HepG2 (cell line): ENCODE measurements around the gene SDC1. TPM values are rescaled to one million over a fixed set of nuclear protein-coding genes. Genes with fewer than 3 reads are reported as not detected.

Experiments used
- EP300 ChIP-seq, 3 experiments: sonication (generic) in 1 of 3; formaldehyde crosslinking in 1 of 3; IDR thresholded peaks; 2 replicates each; pipeline versions ENCODE4 v1.5.1 to v1.6.1; 2011 to 2020; ENCODE audit warnings: low read depth in 2 of 3, low read length in 2 of 3, borderline replicate concordance in 1 of 3, improper control_type of control experiment in 1 of 3, mild to moderate bottlenecking in 1 of 3, missing genetic modification reagents in 1 of 3, moderate library complexity in 1 of 3
- HOXD1 ChIP-seq: sonication (generic); formaldehyde crosslinking; IDR thresholded peaks from 2 replicates; pipeline ENCODE4 v1.5.0; 2020; ENCODE audit warnings: missing genetic modification reagents
- PHF8 ChIP-seq: sonication (generic); formaldehyde crosslinking; IDR thresholded peaks from 2 replicates; pipeline ENCODE4 v1.5.0; 2020; ENCODE audit warnings: missing genetic modification reagents
- TCF12 ChIP-seq, 2 experiments: fragments of 450-650 bp in 1 of 2; sonication (generic) in 1 of 2; formaldehyde crosslinking in 1 of 2; IDR thresholded peaks; 2 replicates each; pipeline versions ENCODE4 v1.6.1 to v1.8.0; 2017 to 2022; ENCODE audit warnings: antibody characterized with exemption in 1 of 2, mild to moderate bottlenecking in 1 of 2, missing genetic modification reagents in 1 of 2, moderate library complexity in 1 of 2
- ZEB1 ChIP-seq: IDR thresholded peaks from 2 replicates; pipeline ENCODE4 v1.6.1; 2012; ENCODE audit warnings: mild to moderate bottlenecking, low read depth, inconsistent platforms; ENCODE audit not compliant: insufficient replicate concordance
- ZKSCAN8 ChIP-seq: IDR thresholded peaks from 2 replicates; pipeline ENCODE4 v1.6.1; 2016; ENCODE audit warnings: borderline replicate concordance, missing genetic modification reagents, missing compliant biosample characterization
- ZNF232 ChIP-seq: sonication (generic); formaldehyde crosslinking; IDR thresholded peaks from 2 replicates; pipeline ENCODE4 v1.4.0; 2020; ENCODE audit warnings: missing genetic modification reagents, borderline replicate concordance
- ZNF331 ChIP-seq: sonication (generic); formaldehyde crosslinking; IDR thresholded peaks from 2 replicates; pipeline ENCODE4 v1.4.0; 2020; ENCODE audit warnings: missing genetic modification reagents
- ZNF343 ChIP-seq: sonication (generic); formaldehyde crosslinking; IDR thresholded peaks from 2 replicates; pipeline ENCODE4 v1.4.0; 2020; ENCODE audit warnings: mild to moderate bottlenecking, missing genetic modification reagents
- ZNF674 ChIP-seq: sonication (generic); formaldehyde crosslinking; IDR thresholded peaks from 2 replicates; pipeline ENCODE4 v1.5.0; 2020; ENCODE audit warnings: low read depth, mild to moderate bottlenecking, missing genetic modification reagents
- ZNF792 ChIP-seq: IDR thresholded peaks from 2 replicates; pipeline ENCODE4 v1.6.1; 2016
- polyA plus RNA-seq, 8 experiments: library from polyadenylated mRNA; depleted of rRNA in 3 of 8; stranded (reverse) in 7 of 8; unstranded in 1 of 8; fragments of >200 nt; fragmentation: Illumina TruSeq in 4 of 8; extraction: Trizol in 4 of 8; gene quantifications; 2 replicates each; pipeline versions ENCODE4 v1.2.1 to v1.2.3, GENCODE V29; 2011 to 2016; ENCODE audit warnings: low read depth in 4 of 8, missing spikeins in 1 of 8, mixed read lengths in 1 of 8; ENCODE audit not compliant: insufficient read depth in 1 of 8
- total RNA-seq, 5 experiments: library from RNA; depleted of rRNA; stranded (reverse); fragments of >200 nt; fragmentation: Illumina TruSeq; extraction: Trizol; gene quantifications; 2 replicates each; pipeline ENCODE4 v1.2.3, GENCODE V29; 2016; ENCODE audit warnings: low read depth in 1 of 5
- TF ChIP-seq, protein P1 (sequence below): sonication (generic); formaldehyde crosslinking; IDR thresholded peaks from 2 replicates; pipeline ENCODE4 v1.8.1; 2023; ENCODE audit warnings: mild to moderate bottlenecking, inconsistent platforms, moderate library complexity, missing genetic modification reagents, borderline replicate concordance
- TF ChIP-seq, protein P2 (sequence below): sonication (generic); formaldehyde crosslinking; conservative IDR thresholded peaks from 2 replicates; pipeline ENCODE4 v1.4.0; 2020; ENCODE audit warnings: mild to moderate bottlenecking, missing genetic modification reagents, moderate library complexity
- TF ChIP-seq, protein P3 (sequence below), 2 experiments: sonication (generic) in 1 of 2; formaldehyde crosslinking in 1 of 2; IDR thresholded peaks; 2 replicates each; pipeline versions ENCODE4 v1.4.0 to v1.6.1; 2016 to 2020; ENCODE audit warnings: borderline replicate concordance in 1 of 2, low read depth in 1 of 2, mild to moderate bottlenecking in 1 of 2, missing genetic modification reagents in 1 of 2

The SDC1 gene
- total and polyA plus RNA-seq, 2 of the 13 experiments (the other 11 are each of a cell fraction or from before 2014, with no cell fraction given), result 108 to 119 TPM

DNA sequence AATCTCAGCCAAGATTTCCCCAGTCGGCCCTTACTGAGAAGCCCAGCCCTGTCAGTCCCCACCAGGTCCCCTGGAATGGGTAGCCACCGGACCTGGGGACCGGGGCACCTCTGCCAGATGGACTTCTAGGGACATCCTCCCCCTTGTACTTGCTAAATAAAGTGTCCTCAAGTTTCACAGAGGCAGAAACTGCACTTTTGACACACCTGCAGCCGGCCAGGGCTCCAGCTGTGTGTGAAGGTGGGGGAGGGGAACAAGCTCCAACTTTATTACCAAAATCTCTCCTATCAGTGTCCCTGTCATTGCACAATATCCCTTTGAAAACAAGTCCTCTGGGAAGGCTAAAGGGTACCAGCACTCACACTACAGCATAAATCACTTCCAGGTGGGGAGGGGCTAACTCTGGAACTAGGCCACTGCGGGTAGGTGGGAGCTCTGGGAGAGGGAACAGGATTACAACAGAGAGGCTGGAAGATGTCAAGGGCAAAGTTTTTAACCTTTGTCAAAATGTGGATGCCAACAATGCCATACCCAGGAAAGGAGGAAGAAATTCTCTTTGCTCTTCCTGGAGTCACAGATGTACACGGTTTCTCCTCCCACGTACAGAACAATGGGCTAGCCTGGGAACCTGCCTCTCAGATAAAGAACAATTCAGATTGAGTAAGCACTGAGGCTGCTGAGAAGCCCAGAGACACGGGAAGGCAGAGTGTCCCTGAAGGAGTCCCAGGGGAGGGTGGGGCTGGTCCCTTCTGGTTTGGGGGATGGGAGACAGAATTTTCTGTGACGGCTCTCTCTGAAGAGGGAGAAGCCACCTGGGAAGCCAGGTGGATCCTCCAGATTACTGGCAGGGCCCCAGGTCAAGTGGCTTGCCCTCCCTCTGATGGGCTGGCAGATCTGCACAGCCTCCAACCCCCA, 11.0 kb downstream of the SDC1 start (continued):
- TF ChIP-seq, protein P1, sequence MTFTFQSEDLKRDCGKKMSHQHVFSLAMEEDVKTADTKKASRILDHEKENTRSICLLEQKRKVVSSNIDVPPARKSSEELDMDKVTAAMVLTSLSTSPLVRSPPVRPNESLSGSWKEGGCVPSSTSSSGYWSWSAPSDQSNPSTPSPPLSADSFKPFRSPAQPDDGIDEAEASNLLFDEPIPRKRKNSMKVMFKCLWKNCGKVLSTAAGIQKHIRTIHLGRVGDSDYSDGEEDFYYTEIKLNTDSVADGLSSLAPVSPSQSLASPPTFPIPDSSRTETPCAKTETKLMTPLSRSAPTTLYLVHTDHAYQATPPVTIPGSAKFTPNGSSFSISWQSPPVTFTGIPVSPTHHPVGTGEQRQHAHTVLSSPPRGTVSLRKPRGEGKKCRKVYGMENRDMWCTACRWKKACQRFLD (CRISPR knock-in tag), result peak; percentile 49; the same call in 1 of the 2 replicates
- TF ChIP-seq, protein P2, sequence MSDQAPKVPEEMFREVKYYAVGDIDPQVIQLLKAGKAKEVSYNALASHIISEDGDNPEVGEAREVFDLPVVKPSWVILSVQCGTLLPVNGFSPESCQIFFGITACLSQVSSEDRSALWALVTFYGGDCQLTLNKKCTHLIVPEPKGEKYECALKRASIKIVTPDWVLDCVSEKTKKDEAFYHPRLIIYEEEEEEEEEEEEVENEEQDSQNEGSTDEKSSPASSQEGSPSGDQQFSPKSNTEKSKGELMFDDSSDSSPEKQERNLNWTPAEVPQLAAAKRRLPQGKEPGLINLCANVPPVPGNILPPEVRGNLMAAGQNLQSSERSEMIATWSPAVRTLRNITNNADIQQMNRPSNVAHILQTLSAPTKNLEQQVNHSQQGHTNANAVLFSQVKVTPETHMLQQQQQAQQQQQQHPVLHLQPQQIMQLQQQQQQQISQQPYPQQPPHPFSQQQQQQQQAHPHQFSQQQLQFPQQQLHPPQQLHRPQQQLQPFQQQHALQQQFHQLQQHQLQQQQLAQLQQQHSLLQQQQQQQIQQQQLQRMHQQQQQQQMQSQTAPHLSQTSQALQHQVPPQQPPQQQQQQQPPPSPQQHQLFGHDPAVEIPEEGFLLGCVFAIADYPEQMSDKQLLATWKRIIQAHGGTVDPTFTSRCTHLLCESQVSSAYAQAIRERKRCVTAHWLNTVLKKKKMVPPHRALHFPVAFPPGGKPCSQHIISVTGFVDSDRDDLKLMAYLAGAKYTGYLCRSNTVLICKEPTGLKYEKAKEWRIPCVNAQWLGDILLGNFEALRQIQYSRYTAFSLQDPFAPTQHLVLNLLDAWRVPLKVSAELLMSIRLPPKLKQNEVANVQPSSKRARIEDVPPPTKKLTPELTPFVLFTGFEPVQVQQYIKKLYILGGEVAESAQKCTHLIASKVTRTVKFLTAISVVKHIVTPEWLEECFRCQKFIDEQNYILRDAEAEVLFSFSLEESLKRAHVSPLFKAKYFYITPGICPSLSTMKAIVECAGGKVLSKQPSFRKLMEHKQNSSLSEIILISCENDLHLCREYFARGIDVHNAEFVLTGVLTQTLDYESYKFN (CRISPR knock-in tag), result peak; percentile 96
- peak; percentile 87 for TF ChIP-seq ZEB1
- TF ChIP-seq HOXD1 (CRISPR knock-in tag), result peak; percentile 72; the same call in 1 of the 2 replicates
- TF ChIP-seq, protein P3, sequence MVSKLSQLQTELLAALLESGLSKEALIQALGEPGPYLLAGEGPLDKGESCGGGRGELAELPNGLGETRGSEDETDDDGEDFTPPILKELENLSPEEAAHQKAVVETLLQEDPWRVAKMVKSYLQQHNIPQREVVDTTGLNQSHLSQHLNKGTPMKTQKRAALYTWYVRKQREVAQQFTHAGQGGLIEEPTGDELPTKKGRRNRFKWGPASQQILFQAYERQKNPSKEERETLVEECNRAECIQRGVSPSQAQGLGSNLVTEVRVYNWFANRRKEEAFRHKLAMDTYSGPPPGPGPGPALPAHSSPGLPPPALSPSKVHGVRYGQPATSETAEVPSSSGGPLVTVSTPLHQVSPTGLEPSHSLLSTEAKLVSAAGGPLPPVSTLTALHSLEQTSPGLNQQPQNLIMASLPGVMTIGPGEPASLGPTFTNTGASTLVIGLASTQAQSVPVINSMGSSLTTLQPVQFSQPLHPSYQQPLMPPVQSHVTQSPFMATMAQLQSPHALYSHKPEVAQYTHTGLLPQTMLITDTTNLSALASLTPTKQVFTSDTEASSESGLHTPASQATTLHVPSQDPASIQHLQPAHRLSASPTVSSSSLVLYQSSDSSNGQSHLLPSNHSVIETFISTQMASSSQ (IDR thresholded peaks at IDR 0.05; ENCODE audit: low read depth), result peak; percentile 44
- TF ChIP-seq, protein P3 (CRISPR knock-in tag; IDR thresholded peaks at IDR 0.05; ENCODE audit: borderline replicate concordance), result no peak
- TF ChIP-seq EP300 (IDR thresholded peaks at IDR 0.05; ENCODE audit: low read depth in 2 of 2, low read length in 2 of 2), result peak in 1 of 2 experiments; percentile 86; a peak in 2 of 4 replicates
- TF ChIP-seq EP300 (CRISPR knock-in tag; IDR thresholded peaks at IDR 0.05; ENCODE audit: borderline replicate concordance), result no peak; the same call in 1 of the 2 replicates
- peak; percentile 74 for TF ChIP-seq ZNF792 (CRISPR knock-in tag)
- no peak for TF ChIP-seq ZNF674 (CRISPR knock-in tag)
- TF ChIP-seq ZNF232 (CRISPR knock-in tag), result peak; percentile 55; the same call in 1 of the 2 replicates
- 0 out of 2 replicates have a peak, but pooled peaks have one; percentile 33 for TF ChIP-seq ZNF343
- peak; percentile 17; the same call in 1 of the 2 replicates for TF ChIP-seq PHF8 (CRISPR knock-in tag)
- peak; percentile 64; the same call in 1 of the 2 replicates for TF ChIP-seq ZKSCAN8 (CRISPR knock-in tag)
- no peak for TF ChIP-seq TCF12 (IDR thresholded peaks at IDR 0.05)
- TF ChIP-seq TCF12 (CRISPR knock-in tag; IDR thresholded peaks at IDR 0.05), result peak; percentile 96
- peak; percentile 68 for TF ChIP-seq ZNF331 (CRISPR knock-in tag)
